Hippocampal formation (tissue), 2 donors: Measurements from ENCODE around the gene PPARD.
"Not testable (repeated sequence)": the region's sequence is repeated elsewhere in the genome, so short reads cannot be mapped to it uniquely, and the experiment has no call there.

ENCODE experiments used
- DNase-seq, 2 donors: peaks; one replicate each; lab custom pipeline; 2025; lab: John Stamatoyannopoulos, UW

The PPARD gene

GRCh38 chr6:35312076-35312800, 30.1 kb upstream of the PPARD start:
- no peak for DNase-seq

GRCh38 chr6:35312807-35313206, 29.6 kb upstream of the PPARD start:
- DNase-seq = no peak

- no peak for DNase-seq
These were observed 24.7 kb upstream of the PPARD start for GRCh38 chr6:35317483-35318195.

GRCh38 chr6:35318196-35319171, 23.9 kb upstream of the PPARD start:
- DNase-seq = peak; percentile 54 to 73

- DNase-seq = no peak
These were observed 22.9 kb upstream of the PPARD start for GRCh38 chr6:35319346-35320030.

GRCh38 chr6:35320031-35320410, 22.3 kb upstream of the PPARD start:
- no peak for DNase-seq

GRCh38 chr6:35321091-35321490, 21.3 kb upstream of the PPARD start:
- DNase-seq = no peak

- DNase-seq = peak in 1 of 2 donors; percentile 15
These were observed 14.9 kb upstream of the PPARD start for GRCh38 chr6:35327349-35328027.

- DNase-seq = no peak
These were observed 14.1 kb upstream of the PPARD start for GRCh38 chr6:35328108-35328723.

- DNase-seq = not testable (repeated sequence)
These were observed 13.4 kb upstream of the PPARD start for GRCh38 chr6:35328965-35329364.

GRCh38 chr6:35330541-35331119, 11.7 kb upstream of the PPARD start:
- no peak for DNase-seq

- not testable (repeated sequence) for DNase-seq
These were observed 10.1 kb upstream of the PPARD start for GRCh38 chr6:35332074-35332887.

- no peak for DNase-seq
These were observed 801 bp upstream of the PPARD start for GRCh38 chr6:35341557-35341956.

GRCh38 chr6:35343092-35343834, 905 bp downstream of the PPARD start:
- peak in 1 of 2 donors; percentile 9 for DNase-seq

- no peak for DNase-seq
These were observed 1.6 kb downstream of the PPARD start for GRCh38 chr6:35343835-35344550.

- no peak for DNase-seq
These were observed 9.1 kb downstream of the PPARD start for GRCh38 chr6:35351422-35351821.

GRCh38 chr6:35352735-35353134, 10.4 kb downstream of the PPARD start:
- DNase-seq = no peak
